H1 (cell line): Measurements from ENCODE around the gene NEO1. TPM values are rescaled to one million over a fixed set of nuclear protein-coding genes. Genes with fewer than 3 reads are reported as not detected.

Experiments
- CTCF ChIA-PET: fragments of 300-600 bp; sonication (Branson Sonifier 250); formaldehyde crosslinking; loops from one replicate; lab custom pipeline; 2021; ENCODE audit not compliant: partially characterized antibody; lab: Charles Lee
- POLR2A ChIA-PET: fragments of 300-600 bp; sonication (Branson Sonifier 250); formaldehyde crosslinking; loops from one replicate; lab custom pipeline; 2021; ENCODE audit warnings: inconsistent platforms; ENCODE audit not compliant: partially characterized antibody; lab: Charles Lee
- DNase-seq, 2 experiments: peaks; one replicate each; pipeline versions ENCODE4 v3.0.0 to v3.0.0-alpha.2; 2010 to 2022; ENCODE audit warnings: low spot score in 2 of 2, low read depth in 1 of 2, mixed read lengths in 1 of 2
- FAIRE-seq: peaks from 2 replicates; lab custom pipeline; 2011; peaks lifted over from hg19 to GRCh38; lab: Jason Lieb, UNC
- H2AFZ ChIP-seq: 2 replicates; pipeline ENCODE4 v1.8.1; 2012; ENCODE audit warnings: low read length, inconsistent platforms
- H2AK5ac ChIP-seq: 2 replicates; pipeline ENCODE4 v1.6.1; 2013; ENCODE audit warnings: low read depth, low read length
- H2BK120ac ChIP-seq: replicated peaks from 2 replicates; pipeline ENCODE3; 2013; ENCODE audit warnings: low read depth, low read length, inconsistent platforms
- H2BK12ac ChIP-seq: 2 replicates; pipeline ENCODE4 v1.6.1; 2013; ENCODE audit warnings: low read depth, low read length
- H2BK15ac ChIP-seq: 2 replicates; pipeline ENCODE4 v1.6.1; 2013; ENCODE audit warnings: low read length
- H2BK20ac ChIP-seq: 2 replicates; pipeline ENCODE4 v1.6.1; 2013; ENCODE audit warnings: low read length
- H2BK5ac ChIP-seq: 2 replicates; pipeline ENCODE4 v1.6.1; 2013; ENCODE audit warnings: low read depth, low read length
- H3K14ac ChIP-seq: 2 replicates; pipeline ENCODE4 v1.6.1; 2013; ENCODE audit warnings: inconsistent platforms; ENCODE audit not compliant: insufficient read length
- H3K18ac ChIP-seq: 2 replicates; pipeline ENCODE4 v1.6.1; 2013; ENCODE audit warnings: low read length; ENCODE audit errors: extremely low read depth
- H3K23ac ChIP-seq: 2 replicates; pipeline ENCODE4 v1.6.1; 2013; ENCODE audit warnings: inconsistent platforms; ENCODE audit not compliant: insufficient read length
- H3K23me2 ChIP-seq: 2 replicates; pipeline ENCODE4 v1.6.1; 2013; ENCODE audit warnings: low read depth, low read length
- H3K27ac ChIP-seq: 2 replicates; pipeline ENCODE4 v1.6.1; 2011; ENCODE audit warnings: low read depth, low read length, inconsistent platforms
- H3K27me3 ChIP-seq, 4 experiments: replicated peaks in 1 of 4; 1 replicate in 1 of 4; 2 replicates in 3 of 4; pipeline versions ENCODE4 v1.6.1 to v1.8.1; 2011 to 2013; ENCODE audit warnings: low read length in 3 of 4, mild to moderate bottlenecking in 3 of 4, inconsistent platforms in 2 of 4, mixed read lengths in 2 of 4, moderate library complexity in 1 of 4; ENCODE audit not compliant: control insufficient read depth in 3 of 4, insufficient read depth in 3 of 4; ENCODE audit errors: extremely low read depth in 1 of 4
- H3K36me3 ChIP-seq, 4 experiments: 2 replicates each; pipeline versions ENCODE4 v1.6.1 to v1.8.1; 2011 to 2013; ENCODE audit warnings: mild to moderate bottlenecking in 4 of 4, low read length in 3 of 4, moderate library complexity in 2 of 4, control low read depth in 1 of 4, inconsistent platforms in 1 of 4; ENCODE audit not compliant: insufficient read depth in 4 of 4, control insufficient read depth in 2 of 4
- H3K4ac ChIP-seq: replicated peaks from 2 replicates; pipeline ENCODE3; 2013; ENCODE audit warnings: low read length, low read depth, mixed read lengths, inconsistent platforms; ENCODE audit not compliant: insufficient read length
- H3K4me1 ChIP-seq, 4 experiments: replicated peaks in 1 of 4; 1 replicate in 1 of 4; 2 replicates in 3 of 4; pipeline versions ENCODE4 v1.6.1 to v1.8.1; 2011 to 2013; ENCODE audit warnings: low read length in 3 of 4, inconsistent platforms in 2 of 4, mixed read lengths in 1 of 4; ENCODE audit not compliant: insufficient read depth in 4 of 4, control insufficient read depth in 3 of 4
- H3K4me2 ChIP-seq, 2 experiments: 2 replicates each; pipeline versions ENCODE4 v1.6.1 to v1.8.1; 2011 to 2013; ENCODE audit warnings: low read depth in 2 of 2, low read length in 2 of 2, control low read depth in 1 of 2, inconsistent platforms in 1 of 2, mild to moderate bottlenecking in 1 of 2; ENCODE audit not compliant: insufficient read depth in 1 of 2
- H3K4me3 ChIP-seq, 4 experiments: fragments of 200-600, 300-600 bp in 1 of 4; sonication (generic), shearing (Covaris generic), sonication (Bioruptor Twin) in 1 of 4; 2 replicates each; pipeline versions ENCODE4 v1.5.1 to v1.8.1; 2011 to 2016; ENCODE audit warnings: low read length in 4 of 4, low read depth in 3 of 4, control low read depth in 2 of 4, inconsistent platforms in 2 of 4, mild to moderate bottlenecking in 2 of 4, mixed read lengths in 1 of 4, moderate library complexity in 1 of 4; ENCODE audit not compliant: insufficient read depth in 2 of 4; ENCODE audit errors: extremely low read depth in 1 of 4
- H3K56ac ChIP-seq: replicated peaks from 2 replicates; pipeline ENCODE3; 2013; ENCODE audit warnings: low read depth, mild to moderate bottlenecking, mixed read lengths, low read length, inconsistent platforms; ENCODE audit not compliant: insufficient read length
- H3K79me1 ChIP-seq: 2 replicates; pipeline ENCODE4 v1.6.1; 2013; ENCODE audit warnings: low read depth, low read length, control low read depth
- H3K79me2 ChIP-seq, 2 experiments: 2 replicates each; pipeline versions ENCODE4 v1.6.1 to v1.8.1; 2012 to 2013; ENCODE audit warnings: low read length in 2 of 2, mild to moderate bottlenecking in 2 of 2, inconsistent platforms in 1 of 2; ENCODE audit not compliant: insufficient read depth in 2 of 2, control insufficient read depth in 1 of 2
- H3K9ac ChIP-seq, 4 experiments: replicated peaks in 1 of 4; 1 replicate in 1 of 4; 2 replicates in 3 of 4; pipeline versions ENCODE4 v1.6.1 to v1.8.1; 2011 to 2013; ENCODE audit warnings: low read depth in 3 of 4, low read length in 3 of 4, control low read depth in 2 of 4, mild to moderate bottlenecking in 2 of 4, moderate library complexity in 2 of 4, inconsistent platforms in 1 of 4; ENCODE audit errors: extremely low read depth in 1 of 4
- H3K9me3 ChIP-seq, 2 experiments: 2 replicates each; pipeline versions ENCODE4 v1.6.1 to v1.8.1; 2012 to 2013; ENCODE audit warnings: mild to moderate bottlenecking in 2 of 2, moderate library complexity in 2 of 2, control low read depth in 1 of 2, inconsistent platforms in 1 of 2, low read depth in 1 of 2, low read length in 1 of 2, mixed read lengths in 1 of 2; ENCODE audit not compliant: insufficient read depth in 2 of 2
- H4K20me1 ChIP-seq, 2 experiments: replicated peaks in 1 of 2; 2 replicates each; pipeline versions ENCODE3 to v1.8.1; 2011 to 2013; ENCODE audit warnings: inconsistent platforms in 2 of 2, low read length in 2 of 2, mild to moderate bottlenecking in 1 of 2; ENCODE audit not compliant: insufficient read depth in 2 of 2, control insufficient read depth in 1 of 2
- H4K5ac ChIP-seq: 2 replicates; pipeline ENCODE4 v1.6.1; 2013; ENCODE audit warnings: low read length, low read depth, mixed read lengths, inconsistent platforms; ENCODE audit not compliant: insufficient read length
- H4K8ac ChIP-seq: 2 replicates; pipeline ENCODE4 v1.8.0; 2013; ENCODE audit warnings: mild to moderate bottlenecking, moderate library complexity, low read length, inconsistent platforms; ENCODE audit not compliant: insufficient read depth; ENCODE audit errors: extremely low read depth
- H4K91ac ChIP-seq: replicated peaks from 2 replicates; pipeline ENCODE3; 2013; ENCODE audit warnings: low read length, mixed read lengths, inconsistent platforms; ENCODE audit not compliant: insufficient read length
- BRCA1 ChIP-seq: IDR thresholded peaks from 2 replicates; pipeline ENCODE4 v1.6.1; 2012; ENCODE audit warnings: low read depth, low read length, improper control_type of control experiment
- HDAC6 ChIP-seq: IDR thresholded peaks from one replicate; pipeline ENCODE4 v1.7.1; 2012; ENCODE audit warnings: low read depth, mild to moderate bottlenecking, inconsistent platforms, low read length, moderate library complexity
- JUN ChIP-seq: IDR thresholded peaks from 2 replicates; pipeline ENCODE4 v1.6.1; 2011; ENCODE audit warnings: low read depth, mild to moderate bottlenecking, improper control_type of control experiment, low read length
- NRF1 ChIP-seq: IDR thresholded peaks from 2 replicates; pipeline ENCODE4 v1.6.1; 2011; ENCODE audit warnings: mild to moderate bottlenecking, low read depth, low read length, improper control_type of control experiment
- SIX5 ChIP-seq: IDR thresholded peaks from 2 replicates; pipeline ENCODE4 v1.6.1; 2011; ENCODE audit warnings: mild to moderate bottlenecking, low read depth, low read length
- SUZ12 ChIP-seq: fragments of 200-600 bp; sonication (generic); IDR thresholded peaks from 2 replicates; pipeline ENCODE4 v1.6.1; 2012; ENCODE audit warnings: mild to moderate bottlenecking, inconsistent platforms, low read length, moderate library complexity, mixed read lengths
- ZNF274 ChIP-seq: IDR thresholded peaks from 2 replicates; pipeline ENCODE4 v1.7.0; 2012; ENCODE audit warnings: low read length, borderline replicate concordance; ENCODE audit errors: extremely low read depth
- WGBS, 2 experiments: shearing (Covaris generic) in 1 of 2; methylation state at CpG; one replicate each; pipeline versions ENCODE4 v1.1.6 to v1.1.7; 2013 to 2015; ENCODE audit warnings: low lambda C conversion rate in 2 of 2, mixed read lengths in 2 of 2, inconsistent platforms in 1 of 2, low coverage in 1 of 2, missing lambda C conversion rate in 1 of 2; ENCODE audit not compliant: insufficient replicate concordance in 2 of 2, insufficient coverage in 1 of 2, insufficient read length in 1 of 2; ENCODE audit errors: extremely low coverage in 1 of 2, missing lambda C conversion rate in 1 of 2; 5-methylcytosine and 5-hydroxymethylcytosine counted together
- polyA plus RNA-seq, 7 experiments: library from polyadenylated mRNA; depleted of rRNA in 3 of 7; stranded (reverse) in 5 of 7; unstranded in 2 of 7; fragments of >200 nt in 5 of 7; fragments of 200-250 nt in 2 of 7; gene quantifications; 1 replicate in 5 of 7; 2 replicates in 1 of 7; 4 replicates in 1 of 7; pipeline versions ENCODE4 v1.2.1 to v1.2.3, GENCODE V29; 2011 to 2013; ENCODE audit warnings: missing spikeins in 2 of 7, mixed read lengths in 2 of 7
- total RNA-seq: library from RNA; stranded (reverse); fragmentation: NEBNext Ultra II Directional; extraction: Animal tissue kit (Norgen Biotek cat#: 25700); gene quantifications from 2 replicates; pipeline ENCODE4 v1.2.1, GENCODE V29; 2021
- TF ChIP-seq, protein P1 (sequence below): IDR thresholded peaks from 2 replicates; pipeline ENCODE4 v1.6.1; 2012; ENCODE audit warnings: inconsistent platforms
- TF ChIP-seq, protein P2 (sequence below): IDR thresholded peaks from 2 replicates; pipeline ENCODE4 v1.6.1; 2011; ENCODE audit warnings: low read depth, mild to moderate bottlenecking, low read length; ENCODE audit not compliant: insufficient read depth

Gene NEO1
- total and polyA plus RNA-seq, 2 of the 8 experiments (the other 6 are each of a cell fraction or from before 2014, with no cell fraction given), result 36.0 to 51.0 TPM

DNA sequence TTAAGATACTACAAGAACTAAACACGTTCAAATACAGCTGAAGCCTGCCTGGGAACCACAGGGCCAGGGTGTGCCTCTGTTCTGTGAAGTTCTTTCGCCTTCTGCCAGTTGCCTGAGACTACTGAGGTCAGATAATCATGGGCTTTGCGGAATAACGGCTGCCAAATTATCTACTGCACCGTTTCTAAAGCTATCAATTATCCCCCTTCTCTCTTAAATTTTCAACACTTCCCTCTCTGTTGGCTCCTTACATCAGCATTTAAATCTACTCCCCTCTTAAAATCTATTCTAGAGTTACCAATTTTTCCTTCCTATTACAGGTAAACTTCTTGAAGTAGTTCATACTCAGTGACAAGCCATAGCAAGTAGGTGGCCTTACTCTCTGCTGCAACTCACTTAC lies 6.2 kb upstream of the NEO1 start:
- H3K56ac ChIP-seq, result no peak overlapping the region
- FAIRE-seq (no peak), DNase-seq (no peak)
- H3K27ac ChIP-seq, result no peak overlapping the region
- H2BK12ac ChIP-seq, result no peak overlapping the region
- no peak overlapping the region for H2AK5ac ChIP-seq
- H2BK5ac ChIP-seq, result no peak overlapping the region
- no peaks in the 10 kb centered on the region for H4K20me1 ChIP-seq
- no peak overlapping the region for H4K91ac ChIP-seq
- no peak overlapping the region for H3K4me2 ChIP-seq
- H3K4me3 ChIP-seq, result no peak overlapping the region
- no peak overlapping the region for H3K14ac ChIP-seq
- peaks cover 0 to 5% (median 0%) of the 10 kb centered on the region in 4 experiments; a peak in 1 of 7 replicates for H3K4me1 ChIP-seq
- H3K79me1 ChIP-seq, result no peaks in the 10 kb centered on the region
- no peak overlapping the region for H2AFZ ChIP-seq
- no peak overlapping the region for H2BK20ac ChIP-seq
- H2BK120ac ChIP-seq, result no peak overlapping the region
- no peak overlapping the region for H4K8ac ChIP-seq
- no peak overlapping the region for H3K4ac ChIP-seq
- no peak overlapping the region for H4K5ac ChIP-seq
- ChIA-PET POLR2A (interaction anchor here (0.6 kb wide), 1 partner anchor 15 kb away, joined by 3 read pairs; no protein-coding TSS in a partner anchor), CTCF (no interaction called here)
- TF ChIP-seq SIX5 (no peak), ZNF274 (no peak), NRF1 (no peak), SUZ12 (no peak), JUN (no peak), BRCA1 (no peak), HDAC6 (no peak)
- TF ChIP-seq, protein P1, sequence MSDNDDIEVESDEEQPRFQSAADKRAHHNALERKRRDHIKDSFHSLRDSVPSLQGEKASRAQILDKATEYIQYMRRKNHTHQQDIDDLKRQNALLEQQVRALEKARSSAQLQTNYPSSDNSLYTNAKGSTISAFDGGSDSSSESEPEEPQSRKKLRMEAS, result no peak
- TF ChIP-seq, protein P2, sequence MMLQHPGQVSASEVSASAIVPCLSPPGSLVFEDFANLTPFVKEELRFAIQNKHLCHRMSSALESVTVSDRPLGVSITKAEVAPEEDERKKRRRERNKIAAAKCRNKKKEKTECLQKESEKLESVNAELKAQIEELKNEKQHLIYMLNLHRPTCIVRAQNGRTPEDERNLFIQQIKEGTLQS, result no peak
- no peak overlapping the region for H2BK15ac ChIP-seq
- H3K23ac ChIP-seq, result no peak overlapping the region
- no peaks in the 10 kb centered on the region for H3K23me2 ChIP-seq
- no peaks in the 10 kb centered on the region for H3K36me3 ChIP-seq
- no peak overlapping the region for H3K18ac ChIP-seq
- no peaks in the 10 kb centered on the region for H3K27me3 ChIP-seq
- WGBS, 2 experiments, result 86 to 100% methylated on average over 1 to 5 of the region's 5 CpGs
- H3K9me3 ChIP-seq, result no peaks in the 10 kb centered on the region
- no peaks in the 10 kb centered on the region for H3K79me2 ChIP-seq
- H3K9ac ChIP-seq, result no peak overlapping the region
